Non-pigmented ciliary epithelial cell (primary cell): Measurements from ENCODE around the gene KRR1.
A peak's percentile ranks its signal among the peaks of the same experiment; 100 is the strongest.

Source experiments
- DNase-seq: peaks from one replicate; pipeline ENCODE4 v3.0.0-alpha.2; 2010; ENCODE audit warnings: low read depth

The KRR1 gene

GRCh38 chr12:75511116-75512048, at the start of gene KRR1:
KRR1 (minus strand) TSS chr12:75511609; CDS start chr12:75511597, 12 bp downstream.
- DNase-seq = peak; percentile 98

- no peak for DNase-seq
Measured at GRCh38 chr12:75560167-75560566, 48.8 kb upstream of the KRR1 start.

GRCh38 chr12:75558287-75558686, 46.9 kb upstream of the KRR1 start:
- DNase-seq = no peak

- DNase-seq = no peak
Measured at GRCh38 chr12:75556311-75556899, 45.0 kb upstream of the KRR1 start.

GRCh38 chr12:75554556-75554880, 43.1 kb upstream of the KRR1 start:
- DNase-seq = no peak

- DNase-seq = no peak
Measured at GRCh38 chr12:75553836-75554555, 42.6 kb upstream of the KRR1 start.

- no peak for DNase-seq
Measured at GRCh38 chr12:75553398-75553797, 42.0 kb upstream of the KRR1 start.

- DNase-seq = no peak
Measured at GRCh38 chr12:75551477-75551876, 40.1 kb upstream of the KRR1 start.

GRCh38 chr12:75550401-75551240, 39.2 kb upstream of the KRR1 start:
- DNase-seq = no peak

GRCh38 chr12:75549989-75550388, 38.6 kb upstream of the KRR1 start:
- DNase-seq = no peak

GRCh38 chr12:75548879-75549278, 37.5 kb upstream of the KRR1 start:
- DNase-seq = no peak

- no peak for DNase-seq
Measured at GRCh38 chr12:75545636-75546035, 34.2 kb upstream of the KRR1 start.

- DNase-seq = no peak
Measured at GRCh38 chr12:75543529-75543928, 32.1 kb upstream of the KRR1 start.

GRCh38 chr12:75542942-75543341, 31.5 kb upstream of the KRR1 start:
- no peak for DNase-seq

GRCh38 chr12:75539889-75540288, 28.5 kb upstream of the KRR1 start:
- DNase-seq = no peak

GRCh38 chr12:75533239-75533638, 21.8 kb upstream of the KRR1 start:
- DNase-seq = no peak

- no peak for DNase-seq
Measured at GRCh38 chr12:75529826-75530225, 18.4 kb upstream of the KRR1 start.

- no peak for DNase-seq
Measured at GRCh38 chr12:75529316-75529715, 17.9 kb upstream of the KRR1 start.

- DNase-seq = no peak
Measured at GRCh38 chr12:75528692-75529091, 17.3 kb upstream of the KRR1 start.

- no peak for DNase-seq
Measured at GRCh38 chr12:75528272-75528671, 16.9 kb upstream of the KRR1 start.

- DNase-seq = no peak
Measured at GRCh38 chr12:75526655-75527511, 15.5 kb upstream of the KRR1 start.
